D721Med (cell line): ENCODE data around the gene OR14A16.
A peak's percentile ranks its signal among the peaks of the same experiment; 100 is the strongest.

Experiments
- DNase-seq: peaks from one replicate; pipeline ENCODE4 v3.0.0; 2011; ENCODE audit warnings: low spot score; ENCODE audit not compliant: insufficient read length
- FAIRE-seq: peaks from 2 replicates; lab custom pipeline; 2011; peaks lifted over from hg19 to GRCh38; lab: Jason Lieb, UNC
- CTCF ChIP-seq: IDR thresholded peaks from 2 replicates; pipeline ENCODE4 v1.5.1; 2012; ENCODE audit warnings: mild to moderate bottlenecking, control low read depth; ENCODE audit not compliant: insufficient read depth; ENCODE audit errors: missing control alignments

OR14A16 gene

GRCh38 chr1:247855911-247856310, 32.0 kb upstream of the OR14A16 start:
- no peak for FAIRE-seq
- TF ChIP-seq CTCF, result no peak
- DNase-seq, result no peak

DNA sequence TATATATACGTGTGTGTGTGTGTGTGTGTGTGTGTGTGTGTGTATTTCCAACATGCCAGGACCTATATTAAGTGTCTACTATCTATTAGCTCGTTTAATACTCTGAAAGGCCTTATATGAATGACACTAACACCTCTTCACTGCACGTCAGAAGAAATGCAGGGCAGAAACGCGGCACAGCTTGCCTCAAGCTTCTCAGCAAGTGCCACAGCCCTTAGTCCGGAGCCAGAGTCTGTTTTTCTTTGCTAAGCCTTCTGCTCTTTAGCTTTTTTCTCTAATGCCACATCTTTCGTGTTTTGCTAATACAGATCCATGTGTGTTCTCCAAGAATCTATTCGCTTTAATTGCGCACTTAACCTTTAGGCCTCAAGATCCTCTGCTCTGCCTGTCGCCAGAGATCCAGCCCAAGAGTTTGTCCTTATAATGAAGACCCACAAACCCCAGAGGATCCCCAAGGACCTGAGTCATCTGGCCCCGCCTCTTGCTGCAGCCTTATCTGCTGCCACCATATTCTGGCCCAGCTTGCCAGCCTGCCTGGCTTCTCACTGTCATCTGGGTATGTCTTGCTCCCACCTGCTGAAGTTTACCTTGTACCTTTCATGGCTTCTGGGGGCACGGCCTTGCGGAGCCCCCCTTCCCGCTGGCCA, 31.1 kb upstream of the OR14A16 start:
- DNase-seq (no peak), FAIRE-seq (no peak)
- no peak for TF ChIP-seq CTCF

DNA sequence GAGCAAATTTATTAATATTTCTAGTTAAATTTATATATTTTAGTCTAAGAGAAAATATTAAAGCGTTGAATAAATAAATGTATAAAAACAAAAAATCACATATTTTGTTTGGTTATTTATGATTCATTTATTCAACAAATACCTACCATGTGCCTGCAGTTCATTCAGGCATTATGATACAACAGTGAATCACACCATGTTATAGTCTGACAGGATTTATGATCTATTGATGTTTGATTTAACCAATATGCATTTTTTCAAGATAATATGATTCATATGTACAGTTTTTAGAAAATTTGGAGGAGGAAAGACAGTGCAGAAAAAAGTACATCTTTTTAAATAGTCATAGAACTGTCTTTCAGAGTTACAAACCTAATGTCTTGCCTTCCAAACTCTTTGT, 25.7 kb upstream of the OR14A16 start:
- no peak for TF ChIP-seq CTCF
- DNase-seq, result no peak
- no peak for FAIRE-seq

- TF ChIP-seq CTCF, result no peak
- FAIRE-seq (peak; percentile 44), DNase-seq (no peak)
Observed at GRCh38 chr1:247848346-247848745, 24.4 kb upstream of the OR14A16 start.

DNA sequence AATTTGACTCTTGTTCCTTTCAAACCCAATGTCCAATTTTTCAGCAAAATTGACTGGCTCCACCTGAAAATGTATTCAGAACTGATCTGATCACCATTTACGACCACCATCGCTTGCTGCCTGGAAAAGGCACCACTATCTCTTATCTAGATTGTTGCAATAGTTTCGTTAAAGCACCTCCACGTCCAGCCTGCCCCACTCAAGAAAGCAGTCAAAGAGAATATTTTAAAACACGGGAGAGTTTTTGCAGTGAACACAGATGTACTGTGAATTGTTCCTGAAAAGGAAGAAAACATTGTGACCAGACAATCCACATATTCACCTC, 21.7 kb upstream of the OR14A16 start:
- FAIRE-seq (peak; percentile 11), DNase-seq (no peak)
- TF ChIP-seq CTCF, result no peak

DNA sequence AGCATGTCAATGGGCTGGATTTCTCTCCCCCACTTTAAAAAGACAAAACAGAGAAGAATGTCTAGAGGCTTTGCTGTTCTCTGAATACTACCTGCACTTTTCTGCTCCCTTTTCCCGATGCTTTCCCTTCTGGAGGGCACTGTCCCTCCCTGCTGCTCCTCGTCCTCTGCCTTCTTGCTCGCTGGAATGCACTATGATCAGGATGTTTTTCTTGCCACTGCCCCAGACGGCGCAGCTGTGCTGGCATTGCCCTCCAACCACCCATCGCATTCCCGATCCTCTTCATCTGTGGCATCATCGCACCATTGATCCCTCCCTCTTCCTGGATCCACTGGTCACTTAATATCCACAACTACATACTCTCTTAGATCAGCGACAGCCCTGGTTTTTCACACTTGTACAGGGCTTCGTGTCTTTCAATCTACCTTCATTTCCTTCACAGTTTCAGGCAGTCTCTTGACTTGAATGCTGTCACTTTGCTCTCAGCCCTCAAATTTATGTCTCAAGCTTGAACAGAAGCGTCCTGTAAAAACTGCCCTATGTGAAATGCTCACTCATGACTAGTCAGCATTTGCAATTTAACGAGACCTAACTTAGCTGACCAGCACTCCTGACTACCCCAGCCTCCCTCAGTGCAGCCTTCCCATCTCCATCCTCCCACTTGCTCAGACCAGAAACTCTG, 21.2 kb upstream of the OR14A16 start:
- DNase-seq (no peak), FAIRE-seq (no peak)
- TF ChIP-seq CTCF, result no peak

DNA sequence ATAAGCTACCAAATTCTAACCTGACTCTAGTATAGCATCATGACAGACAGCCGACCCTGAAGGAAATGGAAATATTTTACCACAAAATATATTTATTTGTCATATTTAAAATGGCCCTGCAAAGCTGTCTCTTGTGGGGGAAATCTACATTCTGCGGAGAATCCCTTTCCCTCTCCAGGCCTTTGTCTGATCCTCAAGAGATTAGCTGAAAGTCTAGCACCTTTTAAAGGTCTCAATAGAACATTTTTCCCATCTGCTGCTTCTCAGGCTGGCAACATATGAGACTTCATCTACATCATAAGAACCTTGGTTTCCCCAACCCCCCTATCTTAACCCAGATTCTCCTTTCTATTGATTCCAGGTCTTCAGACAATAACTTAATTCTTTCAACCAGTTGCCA, 19.5 kb upstream of the OR14A16 start:
- no peak for TF ChIP-seq CTCF
- FAIRE-seq (peak; percentile 93), DNase-seq (no peak)
